Pons (tissue), 1 donor: ENCODE results near the gene KIAA0586.
"Not testable (repeated sequence)": the region's sequence is repeated elsewhere in the genome, so short reads cannot be mapped to it uniquely, and the experiment has no call there.

ENCODE experiments used
- DNase-seq: peaks from one replicate; pipeline ENCODE4 v3.0.0-alpha.2; 2016; ENCODE audit warnings: low spot score

The KIAA0586 gene

DNA sequence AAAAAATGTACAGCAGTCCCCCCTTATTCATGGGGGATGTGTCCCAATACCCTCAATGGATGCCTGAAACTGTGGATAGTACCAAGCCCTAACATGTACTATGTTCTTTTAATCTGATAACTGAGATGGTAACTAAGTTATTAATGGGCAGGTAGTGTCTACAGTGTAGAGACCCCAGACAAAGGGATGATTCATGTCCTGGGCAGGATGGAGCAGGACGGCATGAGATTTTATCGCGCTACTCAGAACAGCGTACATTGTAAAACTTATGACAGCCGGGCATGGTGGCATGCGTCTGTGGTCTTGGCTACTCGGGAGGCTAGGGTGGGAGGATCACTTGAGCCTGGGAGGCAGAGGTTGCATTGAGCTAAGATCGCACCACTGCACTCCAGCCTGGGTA, 37.1 kb downstream of the KIAA0586 start:
- DNase-seq: no peak

- DNase-seq: no peak
Measured at GRCh38 chr14:58465421-58465820, 37.9 kb downstream of the KIAA0586 start.

- no peak for DNase-seq
Measured at GRCh38 chr14:58466459-58466858, 38.9 kb downstream of the KIAA0586 start.

GRCh38 chr14:58467575-58467974, 40.1 kb downstream of the KIAA0586 start:
- DNase-seq: no peak

- no peak for DNase-seq
Measured at GRCh38 chr14:58469309-58469708, 41.8 kb downstream of the KIAA0586 start.

GRCh38 chr14:58476320-58476719, 48.8 kb downstream of the KIAA0586 start:
- DNase-seq: no peak

GRCh38 chr14:58477653-58478052, 50.1 kb downstream of the KIAA0586 start:
- no peak for DNase-seq

- DNase-seq: not testable (repeated sequence)
Measured at GRCh38 chr14:58478329-58478728, 50.8 kb downstream of the KIAA0586 start.

DNA sequence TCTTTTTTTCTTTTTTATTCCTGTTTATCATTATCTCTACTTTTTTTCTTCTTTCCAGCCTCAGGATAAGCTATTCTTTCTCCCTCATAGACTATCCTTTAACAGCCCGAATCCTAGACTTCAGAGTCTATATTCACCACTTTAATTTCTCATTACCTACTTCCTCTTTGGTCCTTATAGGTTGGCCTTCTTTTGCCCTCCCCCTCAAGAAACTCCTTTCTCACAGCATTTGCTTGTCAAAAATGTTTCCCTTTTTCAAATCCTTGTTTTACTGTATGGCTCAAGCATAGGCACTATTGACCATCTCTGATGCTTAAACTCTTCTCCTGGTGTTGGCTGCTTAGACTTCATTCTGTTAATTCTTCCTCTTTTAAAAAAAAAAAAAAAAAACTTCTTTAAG, 52.5 kb downstream of the KIAA0586 start:
- DNase-seq: peak; percentile 12

DNA sequence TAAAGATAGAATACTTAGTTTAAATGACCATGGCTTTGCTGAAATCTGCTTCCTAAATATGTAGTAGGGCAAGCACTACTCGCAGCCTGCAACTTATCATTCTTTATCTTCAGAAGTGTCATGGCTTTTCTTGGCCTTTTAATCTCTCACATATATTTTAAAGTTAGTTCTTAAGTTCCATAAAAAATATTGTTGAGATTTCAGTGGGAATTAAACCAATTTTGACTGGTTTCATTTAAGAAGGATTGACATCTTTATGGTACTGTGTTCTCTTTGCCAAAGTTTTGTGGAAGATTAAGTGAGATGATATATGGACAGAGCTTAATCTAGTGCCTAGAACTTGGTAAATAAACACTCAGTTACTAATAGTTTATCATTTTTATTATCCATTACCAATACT, 56.7 kb downstream of the KIAA0586 start:
- no peak for DNase-seq

GRCh38 chr14:58488550-58488949, 61.0 kb downstream of the KIAA0586 start:
- DNase-seq: no peak

DNA sequence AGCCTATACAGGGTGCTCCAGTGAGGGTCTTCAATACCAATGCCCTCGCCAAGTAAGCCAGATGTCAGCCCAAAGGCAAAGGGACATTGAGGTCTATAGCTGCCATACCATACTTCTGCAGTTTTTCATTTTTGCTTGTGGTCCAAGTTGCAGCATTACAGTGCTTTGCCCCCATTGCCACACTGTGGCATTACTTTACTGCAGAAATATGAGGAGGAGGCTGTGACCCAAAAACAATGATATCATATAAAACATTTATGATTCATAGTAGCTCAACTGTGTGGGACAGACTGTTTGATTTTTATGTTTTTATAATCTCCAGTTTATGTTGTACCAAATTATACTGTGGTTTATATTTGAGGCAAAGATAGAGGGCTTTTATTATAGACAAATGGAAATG, 64.1 kb downstream of the KIAA0586 start:
- DNase-seq: no peak

DNA sequence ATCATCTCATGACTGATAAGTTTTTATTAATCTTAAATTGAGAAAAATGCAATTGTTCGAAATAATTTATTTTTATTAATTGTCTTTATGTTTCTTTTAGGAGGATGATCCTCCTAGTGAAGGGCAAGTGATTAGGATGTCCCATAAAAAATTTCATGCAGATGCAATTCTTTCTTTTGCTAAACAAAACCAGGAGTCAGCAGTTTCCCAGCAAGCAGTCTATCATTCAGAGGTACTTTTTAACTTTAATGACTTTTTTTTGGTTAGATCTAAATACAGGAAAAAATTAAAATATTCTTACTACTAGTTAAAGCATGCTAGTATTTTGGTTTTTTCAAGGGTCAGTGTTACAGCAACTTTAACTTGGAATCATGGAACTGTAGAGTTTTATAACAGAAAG, 64.5 kb downstream of the KIAA0586 start:
- DNase-seq: no peak

- peak; percentile 82 for DNase-seq
Measured at GRCh38 chr14:58501214-58501816, 73.8 kb downstream of the KIAA0586 start.

DNA sequence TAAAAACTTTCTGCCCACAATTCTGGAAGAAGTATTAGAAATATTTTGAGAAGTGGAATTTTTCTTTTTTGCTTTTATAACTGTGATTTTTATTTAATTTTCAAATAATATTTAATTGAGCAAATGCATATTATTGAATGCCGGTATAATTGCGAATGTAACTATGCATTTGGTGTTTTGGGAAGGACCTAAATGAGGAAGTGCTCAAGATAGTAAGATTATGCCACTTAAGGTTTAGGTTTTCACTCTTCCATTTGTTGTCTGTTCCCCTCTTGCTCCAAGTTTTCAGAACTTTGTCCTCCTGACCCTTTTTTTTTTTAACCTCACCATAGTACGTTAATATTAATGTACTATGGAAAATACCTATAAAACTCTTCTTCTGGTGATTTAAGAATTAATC, 85.8 kb downstream of the KIAA0586 start:
- DNase-seq: no peak

GRCh38 chr14:58517592-58517991, 90.1 kb downstream of the KIAA0586 start:
- DNase-seq: no peak

- not testable (repeated sequence) for DNase-seq
Measured at GRCh38 chr14:58525691-58526090, 98.2 kb downstream of the KIAA0586 start.

GRCh38 chr14:58533446-58533845, 105.9 kb downstream of the KIAA0586 start:
- peak; percentile 98 for DNase-seq

DNA sequence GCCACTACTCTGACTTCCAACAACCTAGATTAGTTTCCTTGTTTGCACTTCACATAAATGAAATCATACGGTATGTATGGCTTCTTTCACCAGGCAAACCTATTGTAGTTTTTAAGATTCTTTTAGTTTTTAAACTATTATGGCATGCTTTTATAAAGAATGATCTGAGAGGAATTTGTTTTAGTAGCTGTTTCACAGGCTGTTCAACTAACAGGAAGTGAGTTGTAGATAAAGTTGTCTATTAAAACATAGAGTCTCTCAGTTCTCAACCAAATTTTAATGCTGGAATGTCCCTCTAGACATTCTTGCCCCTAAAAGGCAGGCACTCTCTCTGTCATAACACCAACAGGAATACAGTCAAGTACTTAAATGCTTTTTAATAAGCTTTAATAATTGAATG, 107.5 kb downstream of the KIAA0586 start:
- no peak for DNase-seq

DNA sequence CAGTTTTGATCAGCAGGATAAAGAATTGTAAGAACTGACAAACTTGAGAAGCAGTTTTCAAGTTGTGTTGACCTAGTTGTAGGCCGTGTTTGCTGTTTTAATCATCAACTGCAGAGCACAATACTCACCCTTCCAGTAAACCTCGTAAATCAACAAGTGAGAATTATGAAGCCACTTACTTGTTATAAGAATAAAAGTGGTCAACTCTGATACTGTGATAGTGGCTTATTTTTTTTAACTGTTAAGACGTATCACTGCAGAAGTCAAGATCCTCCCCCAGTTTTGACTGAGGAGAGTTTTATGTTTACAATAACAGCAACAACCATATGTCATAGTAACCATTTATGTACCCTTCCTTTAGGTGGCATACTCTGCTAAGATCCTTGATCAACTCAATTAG, 109.5 kb downstream of the KIAA0586 start:
- no peak for DNase-seq

DNA sequence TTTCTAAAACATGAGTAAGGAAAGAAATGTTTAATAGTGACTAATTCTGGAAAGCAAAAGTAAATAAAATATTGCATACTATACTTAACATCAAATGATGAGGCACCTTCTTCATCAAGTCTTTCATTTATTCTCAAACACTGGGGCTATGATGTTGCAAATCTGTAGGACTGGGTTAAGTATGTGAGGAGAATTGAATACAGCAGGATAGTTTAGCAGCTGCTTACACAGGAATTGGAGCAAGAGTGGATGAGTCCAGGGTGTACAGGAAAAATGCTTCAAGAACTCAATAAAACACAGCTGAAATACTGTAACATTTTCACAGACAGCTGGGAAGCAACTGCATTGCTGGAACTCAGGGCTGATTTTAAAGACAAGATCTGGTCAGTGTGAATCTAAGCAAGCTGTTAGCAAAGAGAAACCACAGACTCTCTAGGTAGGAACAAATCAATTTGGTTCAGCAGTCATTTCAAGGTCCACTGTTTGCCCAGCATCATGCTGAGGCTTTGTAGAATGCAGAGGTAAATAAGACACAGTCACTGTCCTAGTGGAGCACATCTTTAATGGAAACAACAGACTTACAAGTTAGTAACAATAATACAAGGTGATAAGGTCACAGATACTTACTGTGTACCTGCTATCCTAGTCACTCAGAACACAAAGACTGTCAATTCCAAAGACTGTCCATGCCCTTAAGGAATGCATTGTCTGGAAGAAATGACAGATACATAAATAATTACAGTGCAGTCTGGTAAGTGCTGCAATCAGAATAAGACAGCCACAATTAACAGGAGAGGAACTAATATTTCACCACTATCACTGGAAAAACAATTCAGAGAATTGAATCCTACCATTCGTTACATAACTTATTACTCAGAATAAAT, 113.5 kb downstream of the KIAA0586 start:
- no peak for DNase-seq

DNA sequence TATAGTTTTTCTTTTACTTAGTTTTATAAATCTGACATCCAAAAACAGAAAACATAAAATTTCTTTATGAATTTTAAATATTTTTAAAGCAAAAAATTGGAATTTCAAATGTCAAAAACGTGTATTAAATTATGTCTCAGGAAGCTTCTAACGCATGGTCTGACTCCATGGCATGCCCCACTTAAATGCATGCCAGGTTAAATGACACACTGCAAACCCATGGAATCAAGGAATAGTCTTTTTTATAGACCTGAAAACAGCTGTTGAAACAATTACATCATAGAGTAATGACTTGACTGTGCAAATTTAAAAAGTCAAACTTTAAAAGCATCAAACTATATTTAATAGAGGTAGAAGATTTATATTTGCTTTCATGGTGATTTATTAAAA, 114.1 kb downstream of the KIAA0586 start:
- no peak for DNase-seq

- no peak for DNase-seq
Measured at GRCh38 chr14:58543253-58543652, 115.7 kb downstream of the KIAA0586 start.

DNA sequence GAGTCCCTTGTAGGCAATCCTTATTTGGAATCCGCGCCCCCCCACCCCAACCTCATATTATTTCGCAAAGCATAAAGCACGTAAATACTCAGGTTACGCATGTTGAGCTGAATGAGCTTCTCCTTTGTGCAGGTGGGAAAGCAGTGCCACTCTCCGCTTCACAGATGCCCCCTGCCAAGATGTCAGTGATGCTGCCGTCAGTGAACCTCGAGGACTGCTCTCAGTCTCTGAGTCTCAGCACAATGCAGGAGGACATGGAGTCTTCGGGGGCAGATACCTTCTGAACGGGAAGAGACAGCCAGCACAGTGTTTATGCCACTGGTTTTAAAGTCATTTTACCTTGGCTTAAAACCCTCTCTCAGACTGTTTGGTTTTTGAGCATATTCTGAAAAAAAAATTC, 120.1 kb downstream of the KIAA0586 start:
- no peak for DNase-seq
